Activated T-cell treated with anti-CD3 and anti-CD28 coated beads for 1 hour (primary cell): ENCODE data around the gene ZBED4.

Experiments
- DNase-seq: peaks from one replicate; pipeline ENCODE4 v3.0.0-alpha.2; 2020; ENCODE audit warnings: low read depth

ZBED4 gene

GRCh38 chr22:49936973-49937757 is 83.5 kb downstream of the ZBED4 start:
- DNase-seq = no peak

DNA sequence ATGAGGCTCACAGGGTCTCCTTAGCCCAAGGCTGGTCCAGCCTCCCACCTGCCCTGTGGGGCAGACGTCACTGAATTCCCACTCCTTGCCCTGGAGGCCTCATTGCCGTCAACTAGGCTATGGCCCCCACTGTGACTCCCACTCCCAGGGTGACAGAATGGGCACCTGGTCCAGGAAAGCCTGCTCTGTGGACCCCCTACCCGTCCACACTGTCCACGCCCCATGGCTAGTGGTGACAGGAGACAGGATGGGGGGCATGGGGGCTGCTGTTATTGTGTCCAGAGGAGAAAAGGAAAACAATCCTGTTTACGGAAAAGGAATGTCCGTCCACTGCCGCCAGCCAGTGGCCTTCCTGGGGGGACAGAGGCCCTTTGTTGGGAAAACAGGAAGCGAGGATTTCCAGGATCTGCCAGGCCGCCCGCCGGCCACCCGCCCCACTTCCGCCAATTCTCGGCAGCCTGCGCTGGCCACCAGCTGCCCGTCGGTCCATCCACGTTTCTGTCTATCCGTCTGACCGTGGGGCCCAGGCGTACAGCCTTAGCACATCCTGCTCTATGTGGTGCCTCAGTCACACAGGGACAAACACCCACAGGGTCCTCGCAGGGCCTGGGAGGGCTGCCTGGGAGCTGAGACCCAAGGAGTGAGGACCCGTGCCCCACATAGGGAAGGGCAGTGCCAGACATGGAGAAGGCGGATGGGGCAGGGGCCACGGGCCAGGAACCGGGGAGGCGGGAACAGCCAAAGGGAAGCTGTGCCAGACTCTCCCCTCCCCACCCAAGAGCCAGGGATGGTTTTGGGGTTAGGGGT is 84.3 kb downstream of the ZBED4 start:
- no peak for DNase-seq

DNA sequence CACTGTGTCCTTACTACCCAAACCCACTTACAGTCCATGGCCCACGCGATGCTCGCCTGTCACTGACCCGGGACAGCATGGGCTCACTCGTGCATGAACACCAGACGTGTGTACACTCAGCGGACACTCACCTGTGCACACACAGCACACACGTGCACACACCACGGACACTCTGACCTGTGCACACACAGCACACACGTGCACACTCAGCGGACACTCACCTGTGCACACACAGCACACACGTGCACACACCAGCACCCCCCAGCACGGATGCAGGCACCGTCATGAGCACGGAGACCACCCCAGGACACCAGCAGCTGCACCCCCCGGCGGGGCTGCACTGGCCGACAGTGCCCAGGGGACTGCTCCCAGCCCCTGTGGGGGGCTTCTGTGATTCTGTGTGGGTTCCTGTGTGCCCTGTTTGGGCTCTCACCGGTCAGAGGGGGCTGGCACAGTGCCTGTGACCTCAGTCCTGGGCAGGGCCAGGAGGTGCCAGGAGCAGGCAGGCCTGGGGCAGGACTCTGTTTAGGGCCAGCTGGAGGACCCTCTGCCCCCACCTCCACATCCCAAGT is 85.0 kb downstream of the ZBED4 start:
- no peak for DNase-seq
